PFSK-1 (cell line): Measurements from ENCODE around the gene NEIL3.

Experiments
- FOXP2 ChIP-seq: optimal IDR thresholded peaks from 2 replicates; pipeline ENCODE3; 2011; ENCODE audit warnings: borderline replicate concordance, control low read depth, inconsistent platforms; ENCODE audit not compliant: insufficient read depth; ENCODE audit errors: extremely low read length, extremely low read depth
- POLR2AphosphoS5 ChIP-seq: IDR thresholded peaks from 2 replicates; pipeline ENCODE4 v1.6.1; 2012; ENCODE audit warnings: low read depth, mild to moderate bottlenecking, control low read depth, low read length, moderate library complexity
- REST ChIP-seq, 2 experiments: IDR thresholded peaks; 2 replicates each; pipeline versions ENCODE4 v1.6.1 to v1.8.0; 2011 to 2012; ENCODE audit warnings: low read depth in 2 of 2, low read length in 2 of 2, control low read depth in 1 of 2, inconsistent platforms in 1 of 2, mild to moderate bottlenecking in 1 of 2, moderate library complexity in 1 of 2; ENCODE audit not compliant: insufficient read depth in 1 of 2
- SIN3A ChIP-seq: IDR thresholded peaks from 2 replicates; pipeline ENCODE4 v1.6.1; 2012; ENCODE audit warnings: mild to moderate bottlenecking, low read length, moderate library complexity, borderline replicate concordance; ENCODE audit not compliant: insufficient read depth
- TAF1 ChIP-seq: IDR thresholded peaks from 2 replicates; pipeline ENCODE4 v1.6.1; 2012; ENCODE audit warnings: low read length, control low read depth, borderline replicate concordance; ENCODE audit not compliant: insufficient read depth

The NEIL3 gene

GRCh38 chr4:177266506-177266905, 43.2 kb upstream of the NEIL3 start:
- TF ChIP-seq TAF1 = no peak
- TF ChIP-seq POLR2AphosphoS5 = no peak
- TF ChIP-seq FOXP2 = no peak
- TF ChIP-seq SIN3A = no peak
- no peak for TF ChIP-seq REST (IDR thresholded peaks at IDR 0.05; ENCODE audit: insufficient read depth in 1 of 2, low read depth in 2 of 2, low read length in 2 of 2)

GRCh38 chr4:177267911-177268310, 41.8 kb upstream of the NEIL3 start:
- TF ChIP-seq TAF1 (no peak), FOXP2 (no peak), SIN3A (no peak), REST (IDR thresholded peaks at IDR 0.05; ENCODE audit: insufficient read depth in 1 of 2, low read depth in 2 of 2, low read length in 2 of 2) (no peak), POLR2AphosphoS5 (no peak)

GRCh38 chr4:177271091-177271490, 38.6 kb upstream of the NEIL3 start:
- TF ChIP-seq TAF1 (no peak), FOXP2 (no peak), REST (IDR thresholded peaks at IDR 0.05; ENCODE audit: insufficient read depth in 1 of 2, low read depth in 2 of 2, low read length in 2 of 2) (no peak), SIN3A (no peak), POLR2AphosphoS5 (no peak)

- TF ChIP-seq TAF1 = no peak
These were observed 37.5 kb upstream of the NEIL3 start for GRCh38 chr4:177271915-177272766.

- TF ChIP-seq SIN3A (no peak), REST (IDR thresholded peaks at IDR 0.05; ENCODE audit: insufficient read depth in 1 of 2, low read depth in 2 of 2, low read length in 2 of 2) (no peak), POLR2AphosphoS5 (no peak), FOXP2 (no peak), TAF1 (no peak)
These were observed 33.7 kb upstream of the NEIL3 start for GRCh38 chr4:177275999-177276398.
